Frontal cortex (tissue), 4 donors: ENCODE data around the gene CYSLTR2. TPM values are rescaled to one million over a fixed set of nuclear protein-coding genes. Genes with fewer than 3 reads are reported as not detected.
"Not testable (repeated sequence)": the region's sequence is repeated elsewhere in the genome, so short reads cannot be mapped to it uniquely, and the experiment has no call there.

Experiments
- DNase-seq, 2 donors: peaks; one replicate each; pipeline ENCODE4 v3.0.0; 2012; ENCODE audit warnings: low spot score in 2 of 2
- FAIRE-seq: peaks from 2 replicates; lab custom pipeline; 2012; peaks lifted over from hg19 to GRCh38; lab: Jason Lieb, UNC
- total RNA-seq: library from RNA; depleted of rRNA; stranded (reverse); fragments of >200 nt; gene quantifications from one replicate; pipeline ENCODE4 v1.2.3, GENCODE V29; 2014
- donor health status: control.
- donor health status: control.
- donor health status: control.

Gene CYSLTR2
- total RNA-seq, 1 donor from 2014 or later, result 3.7 TPM

DNA sequence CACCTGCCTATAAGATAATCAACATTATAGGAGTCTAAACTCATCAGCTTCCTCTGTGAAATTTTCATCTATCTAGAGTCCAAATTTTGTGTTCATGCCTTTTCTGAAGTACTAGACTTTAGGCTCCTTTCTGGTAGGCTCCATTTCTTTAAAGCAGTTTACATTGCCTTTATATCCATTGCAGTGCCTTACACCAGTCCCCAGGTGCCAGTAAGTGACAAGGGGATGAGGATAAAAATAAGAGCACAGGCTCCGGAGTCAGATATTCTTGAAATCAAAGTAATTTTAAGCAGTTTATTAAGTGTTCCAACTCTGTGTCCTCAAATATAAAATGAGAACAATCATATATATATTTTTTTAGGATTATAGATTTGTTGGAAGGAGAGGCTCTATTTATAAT, 10.6 kb upstream of the CYSLTR2 start:
- DNase-seq (no peak), FAIRE-seq (no peak)

DNA sequence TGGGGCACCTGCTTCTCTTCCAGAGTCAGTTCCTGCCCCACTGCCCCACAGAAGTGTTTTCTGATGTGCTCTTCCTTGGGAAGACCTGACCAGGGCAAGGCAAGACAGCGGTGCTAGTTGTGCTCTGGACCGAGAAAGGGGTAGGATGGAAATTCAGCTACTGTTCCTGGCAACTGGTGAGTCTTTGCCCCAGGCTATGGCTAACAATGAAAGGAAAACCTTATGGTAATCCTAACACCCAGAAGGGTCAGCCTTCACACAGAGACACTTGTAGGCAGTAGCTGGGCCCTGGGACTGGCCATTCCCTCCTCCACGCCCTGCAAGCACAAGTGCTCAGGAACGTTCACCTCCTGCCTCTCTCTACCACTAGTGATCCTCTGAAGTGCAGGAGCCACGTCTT, 9.6 kb upstream of the CYSLTR2 start:
- FAIRE-seq (no peak), DNase-seq (no peak)

DNA sequence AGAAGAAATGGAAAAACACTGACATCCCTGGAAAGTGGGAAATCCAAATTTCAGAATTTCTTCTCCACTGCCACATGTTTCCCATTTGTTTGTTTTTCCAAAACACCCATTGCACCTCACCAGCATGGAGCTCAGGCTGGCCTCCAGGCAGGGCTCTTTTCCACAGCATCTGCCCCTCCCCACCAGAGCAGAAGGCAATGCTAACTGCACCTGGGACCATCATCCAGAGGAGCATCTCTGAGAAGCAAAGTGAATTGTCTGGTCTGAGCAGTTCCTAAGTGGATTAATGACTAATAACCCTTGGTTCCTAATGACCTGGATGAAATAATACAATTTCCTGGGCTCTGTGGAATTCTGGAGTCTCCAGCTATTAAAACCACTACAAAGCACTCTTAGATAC, 8.8 kb upstream of the CYSLTR2 start:
- DNase-seq (no peak), FAIRE-seq (no peak)

DNA sequence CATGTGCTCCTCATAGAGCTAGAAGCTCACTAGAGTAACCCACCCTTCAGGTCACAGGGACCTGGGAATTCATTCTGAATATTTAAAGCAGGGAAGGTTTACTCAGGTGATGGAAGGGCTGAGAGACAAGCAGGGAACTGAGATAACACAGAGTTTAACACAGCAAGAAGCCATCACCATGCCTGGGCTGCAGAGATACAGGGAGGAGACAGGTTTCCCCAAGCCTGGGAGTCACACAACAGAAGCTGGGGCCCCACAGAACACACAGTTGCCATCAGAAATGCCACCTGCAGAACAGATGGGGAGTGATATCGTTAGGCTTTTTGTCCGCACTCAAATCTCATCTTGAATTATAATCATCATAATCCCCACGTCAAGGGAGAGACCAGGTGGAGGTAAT, 7.9 kb upstream of the CYSLTR2 start:
- no peak for DNase-seq
- no peak for FAIRE-seq

DNA sequence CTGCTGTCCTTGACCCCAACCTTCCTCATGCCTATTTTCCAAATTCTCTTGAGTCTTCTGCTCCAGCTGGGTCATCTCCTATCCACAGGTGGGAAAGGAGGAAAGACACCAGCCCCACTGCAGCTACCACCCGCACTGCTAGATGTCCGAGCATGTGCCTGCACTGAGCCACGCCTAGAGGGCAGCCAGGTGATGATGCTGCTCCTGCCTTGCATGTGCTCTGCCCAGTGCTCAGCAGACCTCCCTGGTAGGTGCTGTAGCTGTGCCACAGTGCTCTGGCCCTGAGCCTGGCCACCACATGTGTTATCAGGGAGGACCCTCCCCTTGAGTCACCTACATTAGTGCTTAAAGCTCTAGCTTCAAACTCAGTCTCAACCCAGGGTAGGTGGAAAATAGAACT, 6.9 kb upstream of the CYSLTR2 start:
- no peak for DNase-seq

DNA sequence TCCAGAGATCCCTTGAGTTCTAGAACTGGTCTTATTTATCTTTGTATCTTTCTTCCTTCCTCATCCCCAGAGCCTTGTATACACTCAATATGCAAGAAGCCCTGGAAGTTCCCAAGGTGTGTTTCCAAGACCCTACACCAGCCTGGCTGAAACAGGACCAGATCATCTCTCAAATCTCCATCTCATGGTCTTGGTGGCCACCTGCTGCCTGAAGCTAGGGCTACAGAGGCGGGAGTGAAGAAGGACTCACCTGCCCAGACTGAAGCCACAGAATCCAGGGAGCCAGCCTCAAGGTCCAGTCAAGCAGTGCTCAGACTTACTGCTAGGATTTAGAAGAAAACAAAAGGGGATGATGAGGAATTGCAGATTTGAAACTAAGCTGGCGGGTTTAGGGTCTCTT, 6.1 kb upstream of the CYSLTR2 start:
- FAIRE-seq, result no peak

More for the DNA sequence above, 6.9 kb upstream of the CYSLTR2 start:
- no peak for FAIRE-seq

DNA sequence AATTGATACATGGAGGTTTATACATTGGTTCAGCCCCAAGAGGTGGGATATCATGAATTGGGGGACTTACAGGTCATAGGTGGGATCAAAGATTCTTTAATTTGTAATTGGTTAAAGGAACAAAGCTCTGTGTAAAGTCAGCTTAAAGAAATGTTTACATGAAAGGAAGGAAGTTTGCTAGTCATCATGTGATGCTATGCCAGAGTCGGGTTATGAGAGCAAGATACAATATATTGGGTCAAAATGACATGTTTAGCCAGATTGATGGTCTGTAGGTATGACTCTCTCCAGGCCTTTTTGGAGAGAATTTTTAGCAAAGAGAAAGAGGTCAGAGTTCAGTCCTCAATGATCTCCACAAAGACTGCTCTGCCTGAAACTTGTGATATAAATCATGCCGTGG, 5.3 kb upstream of the CYSLTR2 start:
- no peak for FAIRE-seq

More for the DNA sequence above, 6.1 kb upstream of the CYSLTR2 start:
- DNase-seq, result no peak

DNA sequence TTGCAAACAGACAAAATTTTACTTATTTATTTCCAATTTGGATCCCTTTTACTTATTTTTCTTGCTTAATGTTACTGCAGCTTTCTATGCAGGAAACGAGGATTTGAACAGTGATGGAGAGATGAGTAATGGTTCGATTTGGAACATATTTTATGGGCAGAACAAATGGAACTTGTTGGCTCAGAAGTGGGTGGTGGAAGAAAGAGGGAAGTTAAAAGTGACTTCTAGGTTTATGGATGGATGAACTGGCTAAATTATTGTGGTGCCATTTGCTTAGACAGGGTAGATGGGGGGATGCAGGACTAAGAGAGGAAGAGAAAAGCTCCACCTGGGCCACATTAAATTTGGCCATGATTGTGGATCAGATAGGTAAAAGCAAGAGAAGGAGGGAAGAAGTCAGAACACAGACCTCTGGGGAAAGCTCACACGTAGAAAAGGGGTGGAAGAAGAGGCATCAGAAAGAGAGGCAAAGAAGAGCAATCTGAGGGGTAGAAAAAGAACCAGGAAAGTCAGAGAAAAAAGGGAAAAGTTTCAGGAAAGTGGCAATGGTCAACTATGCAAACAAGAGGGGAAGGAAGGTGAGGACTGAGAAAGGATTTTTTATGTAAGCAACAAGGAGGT, 768 bp upstream of the CYSLTR2 start:
- no peak for FAIRE-seq

More for the DNA sequence above, 5.3 kb upstream of the CYSLTR2 start:
- no peak for DNase-seq

DNA sequence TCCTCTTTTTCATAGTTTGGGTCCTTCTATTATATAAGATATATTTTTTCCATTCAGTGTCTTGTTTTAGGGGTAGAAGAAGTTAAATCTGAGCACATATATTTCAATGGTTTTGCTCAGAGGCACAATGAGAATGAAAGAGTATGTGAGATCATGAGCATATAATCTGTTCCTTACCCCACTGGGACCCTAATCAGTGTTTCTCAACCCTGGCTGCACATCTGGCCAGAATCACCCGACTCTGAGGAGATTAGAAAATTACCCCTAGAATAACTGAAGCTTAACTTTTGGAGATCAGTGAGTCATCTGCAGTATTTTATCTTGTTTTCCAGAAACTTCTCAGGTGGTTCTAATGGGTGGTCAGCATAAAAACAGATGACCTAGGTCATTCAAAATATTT, 782 bp downstream of the CYSLTR2 start:
- no peak for DNase-seq
- no peak for FAIRE-seq

More for the DNA sequence above, 768 bp upstream of the CYSLTR2 start:
- no peak for DNase-seq

DNA sequence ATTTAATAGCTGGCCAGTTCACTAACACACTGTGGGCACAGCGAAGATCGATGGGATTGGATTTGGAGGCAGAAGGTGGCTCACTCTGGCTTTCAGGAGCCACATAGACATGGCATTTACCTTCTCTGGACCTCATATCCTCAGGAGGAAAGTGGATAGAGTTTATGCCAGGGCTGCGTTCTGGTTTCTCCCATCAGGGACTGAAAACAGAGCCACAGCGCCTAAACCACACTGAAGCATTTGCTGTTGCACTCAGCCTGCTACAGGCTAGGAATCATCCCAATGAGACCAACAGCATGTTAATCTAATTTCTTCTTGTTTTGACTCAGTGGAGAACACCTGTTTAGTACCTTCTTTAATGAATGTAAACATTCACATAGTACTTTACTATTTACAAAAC, 1.6 kb downstream of the CYSLTR2 start:
- FAIRE-seq (no peak), DNase-seq (no peak)

DNA sequence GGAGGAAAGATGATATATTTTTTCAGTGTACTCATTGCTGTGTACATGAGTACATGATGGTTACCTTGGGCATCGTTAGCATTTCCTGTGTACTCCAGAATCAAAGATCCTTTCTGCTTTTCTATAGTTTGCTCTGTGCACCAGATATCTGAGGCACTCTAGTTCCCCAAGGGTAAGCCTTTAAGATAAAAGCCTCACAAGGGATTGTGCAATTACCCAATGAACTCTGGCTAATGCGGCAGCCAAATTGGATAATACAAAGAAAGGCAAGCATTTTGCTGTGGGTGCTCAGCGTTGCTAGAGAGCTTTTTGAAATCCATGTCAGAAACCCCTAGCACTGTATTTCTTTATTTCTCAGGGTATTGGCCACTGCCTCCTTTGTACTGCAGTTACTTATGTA, 2.9 kb downstream of the CYSLTR2 start:
- no peak for FAIRE-seq

DNA sequence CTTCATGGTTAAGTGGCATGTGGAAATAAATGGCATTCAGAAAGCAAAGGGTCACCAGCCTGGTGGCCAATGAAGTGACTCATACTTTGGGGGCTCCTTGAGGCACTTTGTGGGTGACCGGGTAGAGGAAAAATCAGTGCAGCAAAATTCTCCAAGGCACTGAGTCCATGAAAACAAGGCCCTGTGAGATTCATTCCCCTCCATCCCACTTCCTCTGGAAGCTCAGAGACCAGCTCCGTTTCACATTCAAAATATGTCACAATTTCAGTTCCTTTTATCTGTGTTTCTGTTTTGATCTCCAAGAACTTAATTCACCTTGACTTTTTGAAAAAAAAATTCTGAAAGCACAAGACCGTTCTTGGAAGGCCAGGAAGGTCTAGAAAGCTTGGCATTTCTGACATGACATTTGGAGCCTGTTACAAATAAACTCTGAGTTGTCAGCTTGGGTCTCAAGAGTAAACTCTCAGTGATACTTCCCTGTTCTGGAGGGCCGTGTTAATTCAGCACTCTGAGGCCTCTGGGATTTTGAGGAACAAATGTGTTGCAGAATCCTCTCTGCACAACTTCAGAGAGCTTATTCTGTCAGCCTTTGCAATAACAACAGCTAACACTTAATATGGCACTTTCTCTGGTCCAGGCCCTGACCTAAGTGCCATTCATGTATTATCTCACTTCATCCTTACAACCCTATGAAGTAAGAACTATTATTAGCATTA, 6.8 kb downstream of the CYSLTR2 start:
- FAIRE-seq, result no peak

More for the DNA sequence above, 2.9 kb downstream of the CYSLTR2 start:
- DNase-seq, result no peak

DNA sequence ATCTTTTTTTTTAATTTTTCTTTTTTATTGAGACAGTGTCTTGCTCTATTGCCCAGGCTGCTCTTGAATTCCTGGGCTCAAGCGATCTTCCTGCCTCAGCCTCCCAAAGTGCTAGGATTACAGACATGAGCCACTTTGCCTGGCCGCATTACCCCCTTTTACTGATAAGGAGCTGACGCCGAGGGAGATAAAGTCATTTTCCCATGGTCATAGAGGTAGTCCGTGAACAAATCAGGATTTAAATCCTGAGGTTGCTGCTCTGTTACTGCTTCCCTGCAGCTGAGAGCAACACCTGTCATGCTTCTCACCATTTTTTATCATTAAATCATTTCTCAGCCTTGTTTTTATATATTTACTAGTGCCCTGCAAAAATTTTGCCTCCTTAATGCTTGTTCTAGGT, 7.4 kb downstream of the CYSLTR2 start:
- no peak for FAIRE-seq

More for the DNA sequence above, 6.8 kb downstream of the CYSLTR2 start:
- no peak for DNase-seq

DNA sequence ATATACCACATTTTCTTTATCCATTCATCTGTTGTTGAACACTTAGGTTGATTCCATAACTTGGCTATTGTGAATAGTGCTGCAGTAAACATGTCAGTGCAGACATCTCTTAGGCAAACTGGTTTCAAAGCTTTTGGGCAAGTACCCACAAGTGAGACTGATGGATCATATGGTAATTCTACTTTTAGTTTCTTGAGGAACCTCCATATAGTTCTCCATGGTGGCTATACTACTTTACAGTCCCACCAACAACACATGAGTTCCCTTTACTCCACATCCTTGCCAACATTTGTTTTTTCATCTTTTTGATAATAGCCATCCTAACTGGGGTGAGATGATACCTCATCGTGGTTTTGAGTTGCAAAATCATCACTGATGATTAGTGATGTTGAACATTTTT, 8.5 kb downstream of the CYSLTR2 start:
- FAIRE-seq (no peak), DNase-seq (no peak)

More for the DNA sequence above, 7.4 kb downstream of the CYSLTR2 start:
- no peak for DNase-seq

DNA sequence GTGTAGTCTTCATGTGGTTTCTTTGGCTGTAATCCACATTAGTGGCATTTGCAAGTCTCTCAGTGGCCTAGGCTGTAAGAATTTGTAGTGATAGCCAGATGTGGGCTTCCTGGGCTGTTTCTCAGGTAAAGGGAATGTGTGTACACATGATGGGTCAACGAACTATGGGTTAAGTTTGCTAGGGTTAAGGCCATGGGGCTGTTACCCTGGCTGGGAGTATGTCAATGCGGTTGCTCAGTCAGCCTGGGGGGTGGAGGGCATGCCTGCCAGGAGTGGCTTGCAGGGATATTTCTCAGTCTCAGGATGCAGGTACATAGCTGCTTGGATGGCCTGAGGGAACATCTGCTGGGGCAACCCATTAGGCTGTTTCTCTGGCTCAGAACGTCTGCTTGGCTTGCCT, 13.4 kb downstream of the CYSLTR2 start:
- FAIRE-seq, result no peak

DNA sequence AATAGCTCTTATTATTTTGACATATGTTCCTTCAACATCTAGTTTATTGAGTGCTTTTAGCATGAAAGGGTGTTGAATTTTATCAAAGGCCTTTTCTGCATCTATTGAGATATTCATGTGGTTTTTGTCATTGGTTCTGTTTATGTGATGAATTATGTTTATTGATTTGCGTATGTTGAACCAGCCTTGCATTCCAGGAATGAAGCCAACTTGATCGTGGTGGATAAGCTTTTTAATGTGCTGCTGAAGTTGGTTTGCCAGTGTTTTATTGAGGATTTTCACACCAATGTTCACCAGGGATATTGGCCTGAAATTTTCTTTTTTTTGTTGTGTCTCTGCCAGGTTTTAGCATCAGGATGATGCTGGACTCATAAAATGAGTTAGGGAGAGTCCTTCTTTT, 17.7 kb downstream of the CYSLTR2 start:
- not testable (repeated sequence) for FAIRE-seq, DNase-seq

More for the DNA sequence above, 13.4 kb downstream of the CYSLTR2 start:
- DNase-seq, result no peak

DNA sequence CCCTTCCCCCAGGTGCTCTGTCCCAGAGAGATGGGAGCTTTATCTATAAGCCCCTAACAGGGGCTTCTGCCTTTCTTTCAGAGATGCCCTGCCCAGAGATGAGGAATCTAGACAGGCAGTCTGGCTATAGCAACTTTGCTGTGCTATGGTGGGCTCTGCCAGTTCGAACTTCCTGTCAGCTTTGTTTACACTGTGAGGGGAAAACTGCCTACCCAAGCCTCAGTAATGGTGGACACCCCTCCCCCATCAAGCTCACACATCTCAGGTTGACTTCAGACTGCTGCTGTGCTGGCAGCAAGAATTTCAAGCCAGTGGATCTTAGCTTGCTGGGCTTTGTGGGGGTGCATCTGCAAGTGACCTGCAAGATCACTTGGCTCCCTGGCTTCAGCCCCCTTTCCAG, 21.5 kb downstream of the CYSLTR2 start:
- DNase-seq (no peak), FAIRE-seq (no peak)

DNA sequence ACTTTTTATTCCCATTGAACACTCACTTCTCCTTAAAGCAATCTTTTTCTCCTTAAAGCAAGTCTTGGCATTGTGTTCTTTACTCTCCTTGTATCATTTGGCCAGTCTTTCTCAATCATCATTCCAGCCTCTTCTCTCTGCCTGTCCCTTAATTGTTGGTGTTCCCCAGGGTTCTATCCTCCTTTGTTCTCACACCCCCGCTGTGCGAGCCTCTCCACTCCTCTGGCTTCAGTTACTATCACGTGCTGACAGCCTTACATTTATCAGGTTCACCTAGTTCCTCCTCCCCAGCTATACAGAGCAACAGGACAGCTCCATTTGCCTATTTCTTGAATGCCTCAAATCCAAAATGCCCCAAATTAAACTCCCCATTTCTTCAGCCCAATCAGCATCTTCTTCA, 24.6 kb downstream of the CYSLTR2 start:
- DNase-seq (no peak), FAIRE-seq (no peak)

DNA sequence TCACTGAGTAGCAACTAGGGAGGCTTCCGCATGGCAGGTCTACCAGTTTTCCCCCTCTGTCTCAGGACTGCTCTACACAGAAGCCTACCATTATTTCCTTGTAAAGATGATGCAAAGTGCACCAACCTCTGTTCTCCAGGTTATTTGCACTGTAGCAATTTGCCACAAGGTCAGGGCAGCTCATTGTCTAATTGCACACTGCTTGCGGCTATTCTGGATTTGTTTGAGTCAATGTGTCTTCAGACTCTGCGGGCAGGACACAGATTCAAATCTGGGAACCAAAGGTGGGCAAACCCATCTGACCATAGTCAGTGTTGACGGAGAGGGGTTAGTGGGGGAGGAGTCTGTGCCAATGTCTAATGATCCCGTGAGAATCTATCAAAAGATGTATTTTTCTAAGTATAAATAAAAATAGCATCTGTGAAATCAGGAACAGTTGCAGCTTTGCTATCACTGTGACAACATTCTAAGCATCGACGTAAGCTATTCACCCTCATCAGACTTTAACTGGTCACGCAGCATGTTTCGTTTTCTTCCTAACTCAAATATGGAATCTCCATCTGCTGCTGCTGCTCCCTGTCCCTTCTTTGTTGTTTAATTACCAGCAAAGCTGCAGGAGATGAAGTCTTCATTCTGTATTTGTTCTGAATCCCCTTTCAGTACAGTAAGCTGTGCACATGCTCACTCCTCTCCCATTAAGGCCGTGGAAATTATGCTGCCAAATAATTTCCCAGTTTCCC, 26.4 kb downstream of the CYSLTR2 start:
- no peak for DNase-seq

DNA sequence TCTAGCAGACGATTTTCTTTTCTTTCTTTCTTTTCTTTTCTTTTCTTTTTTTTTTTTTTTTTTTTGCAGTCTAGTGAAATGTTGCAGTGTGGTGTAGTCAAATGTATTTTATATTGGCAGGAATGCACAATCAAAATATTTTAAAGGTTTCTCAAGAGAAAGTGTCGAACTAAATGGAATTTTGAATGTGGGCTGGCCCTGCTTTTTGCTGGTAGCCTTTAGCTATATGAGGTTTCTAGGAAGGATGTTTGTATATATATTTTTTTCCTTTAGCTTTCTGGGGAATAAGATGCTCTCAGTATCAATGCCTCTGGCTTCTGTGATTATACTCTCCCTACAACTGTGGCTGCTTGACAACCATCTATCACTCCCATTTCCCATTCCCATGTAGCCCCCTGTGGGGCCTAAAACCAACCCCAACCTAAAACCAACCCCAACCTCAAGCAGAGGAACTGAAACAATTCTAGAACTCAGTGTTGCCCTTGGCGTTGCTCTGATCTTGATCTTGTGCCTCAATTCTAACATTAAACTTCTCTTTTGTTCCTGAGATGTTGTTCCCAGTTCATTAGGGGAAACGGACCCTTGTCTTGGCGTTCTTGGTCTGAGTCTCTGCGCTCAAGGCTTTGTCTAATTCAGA, 27.1 kb downstream of the CYSLTR2 start:
- no peak for DNase-seq
- FAIRE-seq, result no peak

More for the DNA sequence above, 26.4 kb downstream of the CYSLTR2 start:
- no peak for FAIRE-seq
